Measurements from ENCODE around the gene ODC1.
"Not testable (repeated sequence)": the region's sequence is repeated elsewhere in the genome, so short reads cannot be mapped to it uniquely, and the experiment has no call there.

ODC1 gene

GRCh38 chr2:10488142-10488541 is 40.0 kb upstream of the ODC1 start:
- H3K9me3 ChIP-seq (ENCODE audit: control insufficient read depth, low read length); H3K4me3 ChIP-seq (ENCODE audit: insufficient read depth, low read depth, low read length); H3K27ac ChIP-seq (ENCODE audit: insufficient read depth, low read depth, low read length, poor library complexity, severe bottlenecking); H3K27me3 ChIP-seq (ENCODE audit: control insufficient read depth, insufficient read depth, low read length, poor library complexity, severe bottlenecking); H3K36me3 ChIP-seq (ENCODE audit: control insufficient read depth, insufficient read depth, low read length); H3K4me1 ChIP-seq (ENCODE audit: control insufficient read depth, insufficient read depth, low read length): not testable (repeated sequence)
- WGBS, 2 experiments = 92 to 95% methylated on average over 8 of the region's 8 CpGs

DNA sequence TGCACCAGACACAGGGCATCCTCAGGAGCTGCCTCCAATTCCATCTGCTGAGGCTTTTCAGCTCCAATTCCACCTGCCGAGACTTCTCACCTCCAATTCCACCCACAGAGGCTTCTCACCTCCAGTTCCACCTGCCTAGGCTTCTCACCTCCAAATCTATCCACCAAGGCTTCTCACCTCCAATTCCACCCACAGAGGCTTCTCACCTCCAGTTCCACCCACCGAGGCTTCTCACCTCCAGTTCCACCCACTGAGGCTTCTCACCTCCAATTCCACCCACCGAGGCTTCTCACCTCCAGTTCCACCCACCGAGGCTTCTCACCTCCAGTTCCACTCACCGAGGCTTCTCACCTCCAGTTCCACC is 39.6 kb upstream of the ODC1 start:
- WGBS, 2 experiments = 92% methylated on average over 5 of the region's 5 CpGs
- not testable (repeated sequence) for H3K36me3 ChIP-seq (ENCODE audit: control insufficient read depth, insufficient read depth, low read length); H3K4me1 ChIP-seq (ENCODE audit: control insufficient read depth, insufficient read depth, low read length); H3K9me3 ChIP-seq (ENCODE audit: control insufficient read depth, low read length); H3K27ac ChIP-seq (ENCODE audit: insufficient read depth, low read depth, low read length, poor library complexity, severe bottlenecking); H3K27me3 ChIP-seq (ENCODE audit: control insufficient read depth, insufficient read depth, low read length, poor library complexity, severe bottlenecking); H3K4me3 ChIP-seq (ENCODE audit: insufficient read depth, low read depth, low read length)

- no peaks in the 10 kb centered on the region for H3K36me3 ChIP-seq (ENCODE audit: control insufficient read depth, insufficient read depth, low read length)
- H3K27ac ChIP-seq (ENCODE audit: insufficient read depth, low read depth, low read length, poor library complexity, severe bottlenecking) = no peak overlapping the region
- H3K27me3 ChIP-seq (ENCODE audit: control insufficient read depth, insufficient read depth, low read length, poor library complexity, severe bottlenecking) = no peaks in the 10 kb centered on the region
- H3K4me1 ChIP-seq (ENCODE audit: control insufficient read depth, insufficient read depth, low read length) = no peaks in the 10 kb centered on the region
- no peaks in the 10 kb centered on the region for H3K9me3 ChIP-seq (ENCODE audit: control insufficient read depth, low read length)
- no peak overlapping the region for H3K4me3 ChIP-seq (ENCODE audit: insufficient read depth, low read depth, low read length)
- 87 to 88% methylated on average over 14 of the region's 14 CpGs for WGBS, 2 experiments
Observed at GRCh38 chr2:10487081-10487740, 39.1 kb upstream of the ODC1 start.

DNA sequence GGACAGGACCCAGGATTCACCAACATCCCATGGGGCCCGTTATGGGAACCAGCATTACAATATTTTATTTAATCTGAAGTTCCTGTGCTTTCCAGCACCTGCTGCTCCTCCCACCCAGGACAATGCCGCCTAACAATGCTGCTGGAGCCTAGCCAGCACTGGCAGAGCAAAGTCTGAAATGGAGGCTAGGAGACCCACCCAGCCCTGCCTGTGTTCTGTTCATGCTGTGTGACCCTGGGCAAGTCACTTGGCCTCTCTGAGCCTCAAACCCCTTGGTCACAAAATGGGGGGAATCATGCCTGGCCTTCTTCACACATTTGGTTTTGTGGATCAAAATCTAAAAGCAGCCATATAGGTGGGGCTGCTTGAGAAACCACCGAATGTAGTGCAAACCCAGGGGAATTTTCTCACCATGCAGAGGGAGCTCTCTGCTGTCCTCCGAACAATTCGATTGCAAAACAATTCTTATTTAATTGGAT is 38.5 kb upstream of the ODC1 start:
- no peaks in the 10 kb centered on the region for H3K9me3 ChIP-seq (ENCODE audit: control insufficient read depth, low read length)
- no peak overlapping the region for H3K4me3 ChIP-seq (ENCODE audit: insufficient read depth, low read depth, low read length)
- 77 to 81% methylated on average over 5 of the region's 5 CpGs for WGBS, 2 experiments
- no peaks in the 10 kb centered on the region for H3K36me3 ChIP-seq (ENCODE audit: control insufficient read depth, insufficient read depth, low read length)
- no peaks in the 10 kb centered on the region for H3K4me1 ChIP-seq (ENCODE audit: control insufficient read depth, insufficient read depth, low read length)
- H3K27ac ChIP-seq (ENCODE audit: insufficient read depth, low read depth, low read length, poor library complexity, severe bottlenecking) = no peak overlapping the region
- no peaks in the 10 kb centered on the region for H3K27me3 ChIP-seq (ENCODE audit: control insufficient read depth, insufficient read depth, low read length, poor library complexity, severe bottlenecking)

GRCh38 chr2:10486091-10486490 is 38.0 kb upstream of the ODC1 start:
- Histone ChIP-seq H3K27me3 (ENCODE audit: control insufficient read depth, insufficient read depth, low read length, poor library complexity, severe bottlenecking) (no peaks in the 10 kb centered on the region), H3K27ac (ENCODE audit: insufficient read depth, low read depth, low read length, poor library complexity, severe bottlenecking) (no peak overlapping the region), H3K9me3 (ENCODE audit: control insufficient read depth, low read length) (no peaks in the 10 kb centered on the region), H3K36me3 (ENCODE audit: control insufficient read depth, insufficient read depth, low read length) (no peaks in the 10 kb centered on the region), H3K4me1 (ENCODE audit: control insufficient read depth, insufficient read depth, low read length) (no peaks in the 10 kb centered on the region), H3K4me3 (ENCODE audit: insufficient read depth, low read depth, low read length) (no peak overlapping the region)
- WGBS, 2 experiments = 87 to 100% methylated on average over 1 of the region's 1 CpG

GRCh38 chr2:10482913-10483312 is 34.8 kb upstream of the ODC1 start:
- Histone ChIP-seq H3K4me1 (ENCODE audit: control insufficient read depth, insufficient read depth, low read length) (no peaks in the 10 kb centered on the region), H3K27me3 (ENCODE audit: control insufficient read depth, insufficient read depth, low read length, poor library complexity, severe bottlenecking) (no peaks in the 10 kb centered on the region), H3K4me3 (ENCODE audit: insufficient read depth, low read depth, low read length) (no peak overlapping the region), H3K27ac (ENCODE audit: insufficient read depth, low read depth, low read length, poor library complexity, severe bottlenecking) (no peak overlapping the region), H3K9me3 (ENCODE audit: control insufficient read depth, low read length) (no peaks in the 10 kb centered on the region), H3K36me3 (ENCODE audit: control insufficient read depth, insufficient read depth, low read length) (no peaks in the 10 kb centered on the region)
- 90 to 91% methylated on average over 7 of the region's 7 CpGs for WGBS, 2 experiments

DNA sequence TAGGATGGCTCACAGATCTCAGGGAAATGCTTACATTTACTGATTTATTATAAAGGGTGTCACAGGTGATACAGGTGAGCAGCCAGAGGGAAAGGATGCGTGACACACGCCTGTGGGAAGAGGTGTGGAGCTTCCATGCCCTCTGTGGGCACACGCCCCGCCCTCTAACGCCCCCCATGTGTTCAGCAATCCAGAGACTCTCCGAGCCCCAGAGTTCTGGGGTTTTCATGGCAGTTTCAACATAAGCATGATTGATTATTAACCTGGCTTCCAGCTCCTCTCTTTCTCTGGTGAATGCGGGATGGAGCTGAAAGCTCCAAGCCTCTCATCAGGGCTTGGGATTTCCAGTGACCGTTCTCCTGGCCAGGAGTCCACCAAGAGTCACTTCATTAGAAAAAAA is 34.3 kb upstream of the ODC1 start:
- no peaks in the 10 kb centered on the region for H3K4me1 ChIP-seq (ENCODE audit: control insufficient read depth, insufficient read depth, low read length)
- H3K36me3 ChIP-seq (ENCODE audit: control insufficient read depth, insufficient read depth, low read length) = no peaks in the 10 kb centered on the region
- H3K27me3 ChIP-seq (ENCODE audit: control insufficient read depth, insufficient read depth, low read length, poor library complexity, severe bottlenecking) = no peaks in the 10 kb centered on the region
- H3K4me3 ChIP-seq (ENCODE audit: insufficient read depth, low read depth, low read length) = no peak overlapping the region
- H3K27ac ChIP-seq (ENCODE audit: insufficient read depth, low read depth, low read length, poor library complexity, severe bottlenecking) = no peak overlapping the region
- H3K9me3 ChIP-seq (ENCODE audit: control insufficient read depth, low read length) = no peaks in the 10 kb centered on the region
- 93 to 95% methylated on average over 8 of the region's 8 CpGs for WGBS, 2 experiments

GRCh38 chr2:10481666-10482157 is 33.6 kb upstream of the ODC1 start:
- Histone ChIP-seq H3K27ac (ENCODE audit: insufficient read depth, low read depth, low read length, poor library complexity, severe bottlenecking) (no peak overlapping the region), H3K9me3 (ENCODE audit: control insufficient read depth, low read length) (no peaks in the 10 kb centered on the region), H3K27me3 (ENCODE audit: control insufficient read depth, insufficient read depth, low read length, poor library complexity, severe bottlenecking) (no peaks in the 10 kb centered on the region), H3K4me1 (ENCODE audit: control insufficient read depth, insufficient read depth, low read length) (no peaks in the 10 kb centered on the region), H3K36me3 (ENCODE audit: control insufficient read depth, insufficient read depth, low read length) (no peaks in the 10 kb centered on the region), H3K4me3 (ENCODE audit: insufficient read depth, low read depth, low read length) (no peak overlapping the region)
- WGBS, 2 experiments = 82 to 87% methylated on average over 9 to 10 of the region's 10 CpGs

DNA sequence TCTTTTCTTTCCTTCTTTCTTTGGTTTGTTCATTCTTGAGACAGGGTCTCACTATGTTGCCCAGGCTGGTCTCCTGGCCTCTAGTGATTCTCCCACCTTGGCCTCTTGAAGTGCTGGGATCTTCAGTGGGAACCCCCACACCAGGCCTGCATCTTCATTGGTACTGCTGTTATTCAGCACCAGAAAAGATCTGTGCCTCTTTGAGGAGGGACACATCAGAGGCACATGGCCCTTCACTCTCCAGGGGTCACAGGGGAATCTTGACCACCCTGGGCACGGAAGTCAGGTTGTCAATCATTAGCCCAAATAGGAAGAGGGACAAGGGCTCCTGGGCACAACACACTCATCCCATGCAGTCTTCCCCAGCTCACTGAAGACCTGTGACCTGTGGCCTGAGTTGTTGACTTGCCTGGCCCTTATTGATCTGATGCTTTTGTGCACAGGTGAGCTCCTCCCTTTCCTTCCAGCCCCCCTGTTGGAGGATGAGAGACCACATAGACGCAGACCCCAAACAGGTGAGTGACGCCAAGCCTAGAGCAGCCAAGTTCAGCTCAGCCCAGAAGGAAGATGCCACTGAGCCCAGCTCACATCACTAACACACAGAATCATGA is 33.0 kb upstream of the ODC1 start:
- no peak overlapping the region for H3K4me3 ChIP-seq (ENCODE audit: insufficient read depth, low read depth, low read length)
- WGBS, 2 experiments = 89 to 90% methylated on average over 3 of the region's 3 CpGs
- no peaks in the 10 kb centered on the region for H3K27me3 ChIP-seq (ENCODE audit: control insufficient read depth, insufficient read depth, low read length, poor library complexity, severe bottlenecking)
- no peaks in the 10 kb centered on the region for H3K36me3 ChIP-seq (ENCODE audit: control insufficient read depth, insufficient read depth, low read length)
- no peaks in the 10 kb centered on the region for H3K4me1 ChIP-seq (ENCODE audit: control insufficient read depth, insufficient read depth, low read length)
- no peak overlapping the region for H3K27ac ChIP-seq (ENCODE audit: insufficient read depth, low read depth, low read length, poor library complexity, severe bottlenecking)
- no peaks in the 10 kb centered on the region for H3K9me3 ChIP-seq (ENCODE audit: control insufficient read depth, low read length)

- Histone ChIP-seq H3K4me1 (ENCODE audit: control insufficient read depth, insufficient read depth, low read length) (no peaks in the 10 kb centered on the region), H3K27ac (ENCODE audit: insufficient read depth, low read depth, low read length, poor library complexity, severe bottlenecking) (no peak overlapping the region), H3K36me3 (ENCODE audit: control insufficient read depth, insufficient read depth, low read length) (no peaks in the 10 kb centered on the region), H3K9me3 (ENCODE audit: control insufficient read depth, low read length) (no peaks in the 10 kb centered on the region), H3K4me3 (ENCODE audit: insufficient read depth, low read depth, low read length) (no peak overlapping the region), H3K27me3 (ENCODE audit: control insufficient read depth, insufficient read depth, low read length, poor library complexity, severe bottlenecking) (no peaks in the 10 kb centered on the region)
- 87 to 93% methylated on average over 2 of the region's 2 CpGs for WGBS, 2 experiments
Observed at GRCh38 chr2:10480359-10480949, 32.3 kb upstream of the ODC1 start.
